ENCODE results near the gene CNNM4.

GRCh38 chr2:96734880-96735583 lies 25.7 kb upstream of the CNNM4 start:
- no peak for TF ChIP-seq CTCF (IDR thresholded peaks at IDR 0.05)
- no peak for TF ChIP-seq POLR2A (IDR thresholded peaks at IDR 0.05)

Measured in right lobe of liver (tissue), 4 donors.